Smooth muscle cell (in vitro differentiated cells): ENCODE data around the gene DYNC1H1. TPM values are rescaled to one million over a fixed set of nuclear protein-coding genes. Genes with fewer than 3 reads are reported as not detected.

Experiments
- DNase-seq: peaks from one replicate; lab custom pipeline; 2025; ENCODE audit not compliant: unreplicated experiment; lab: John Stamatoyannopoulos, UW
- H2AFZ ChIP-seq: fragments of 200-600 bp; sonication (generic); 2 replicates; pipeline ENCODE4 v1.6.0; 2016; ENCODE audit warnings: antibody characterized with exemption, low read depth, mild to moderate bottlenecking
- H3F3A ChIP-seq: fragments of 200-600 bp; sonication (generic); 2 replicates; pipeline ENCODE4 v1.6.0; 2017; ENCODE audit warnings: antibody characterized with exemption, low read depth
- H3K27ac ChIP-seq: fragments of 200-600 bp; sonication (generic); 2 replicates; pipeline ENCODE4 v1.5.1; 2016; ENCODE audit warnings: low read depth, mild to moderate bottlenecking
- H3K27me3 ChIP-seq: fragments of 200-600 bp; sonication (generic); 2 replicates; pipeline ENCODE4 v1.6.1; 2016; ENCODE audit warnings: low read depth, mild to moderate bottlenecking
- H3K36me3 ChIP-seq: fragments of 200-600 bp; sonication (generic); 2 replicates; pipeline ENCODE4 v1.5.1; 2016; ENCODE audit warnings: low read depth
- H3K4me1 ChIP-seq: fragments of 200-600 bp; sonication (generic); 2 replicates; pipeline ENCODE4 v1.5.1; 2016; ENCODE audit warnings: low read depth
- H3K4me2 ChIP-seq: fragments of 200-600 bp; sonication (generic); 2 replicates; pipeline ENCODE4 v1.6.0; 2016; ENCODE audit warnings: mild to moderate bottlenecking
- H3K4me3 ChIP-seq: fragments of 200-600 bp; sonication (generic); 2 replicates; pipeline ENCODE4 v1.5.1; 2016; ENCODE audit warnings: mild to moderate bottlenecking
- H3K79me2 ChIP-seq: fragments of 200-600 bp; sonication (generic); 2 replicates; pipeline ENCODE4 v1.6.0; 2016; ENCODE audit warnings: low read depth, mild to moderate bottlenecking
- H3K9ac ChIP-seq: fragments of 200-600 bp; sonication (generic); 2 replicates; pipeline ENCODE4 v1.6.0; 2016; ENCODE audit warnings: low read depth
- H3K9me3 ChIP-seq: fragments of 200-600 bp; sonication (generic); replicated peaks from 2 replicates; pipeline ENCODE4 v1.5.1; 2016; ENCODE audit warnings: low read depth
- H4K20me1 ChIP-seq: fragments of 200-600 bp; sonication (generic); 2 replicates; pipeline ENCODE4 v1.6.0; 2016; ENCODE audit warnings: low read depth
- WGBS: methylation state at CpG from one replicate; pipeline ENCODE4 v1.1.7; 2016; ENCODE audit warnings: low lambda C conversion rate; 5-methylcytosine and 5-hydroxymethylcytosine counted together
- polyA plus RNA-seq: library from polyadenylated mRNA; unstranded; fragments of >200 nt; fragmentation: Nextera tagmentation; extraction: Ambion mirVana; gene quantifications from 2 replicates; pipeline ENCODE4 v1.2.1, GENCODE V29; 2016
- total RNA-seq: library from RNA; depleted of rRNA; stranded (reverse); fragments of >200 nt; gene quantifications from 2 replicates; pipeline ENCODE4 v1.2.3, GENCODE V29; 2014
- TF ChIP-seq, protein P1 (sequence below): fragments of 200-600 bp; sonication (generic); IDR thresholded peaks from 2 replicates; pipeline ENCODE4 v1.5.1; 2017; ENCODE audit warnings: borderline replicate concordance, mild to moderate bottlenecking, antibody characterized with exemption; ENCODE audit not compliant: insufficient read depth, poor library complexity, severe bottlenecking

The DYNC1H1 gene
- total and polyA plus RNA-seq, 2 experiments from 2014 or later = 137 to 399 TPM

DNA sequence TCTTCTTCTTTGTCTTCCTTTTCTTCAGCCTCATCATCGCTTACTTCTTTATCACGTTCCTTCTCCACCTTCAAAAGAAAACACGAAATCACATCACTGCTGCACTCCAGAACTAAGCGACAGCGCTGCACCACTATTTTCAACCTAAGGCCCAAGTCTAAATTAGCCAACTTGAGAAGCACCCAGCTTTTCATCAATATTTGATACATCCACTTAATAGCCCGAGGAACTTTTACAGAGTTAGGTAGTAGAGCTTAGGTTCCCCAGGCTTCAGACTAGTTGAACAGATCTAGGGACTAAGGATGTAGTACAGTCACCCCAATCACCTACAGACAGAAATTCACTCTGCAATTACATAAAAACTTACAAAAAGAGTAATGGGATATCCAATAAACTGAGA, 120.6 kb downstream of the DYNC1H1 start:
- H3K9me3 ChIP-seq = no peaks in the 10 kb centered on the region
- no peak for DNase-seq
- H3K27ac ChIP-seq = no peak overlapping the region
- H3K79me2 ChIP-seq = peaks cover 50% of the 10 kb centered on the region
- WGBS = 89% methylated on average over 6 of the region's 6 CpGs
- no peak overlapping the region for H2AFZ ChIP-seq
- H3K4me3 ChIP-seq = peak overlapping the region; percentile 88
- peaks cover 40% of the 10 kb centered on the region for H3K36me3 ChIP-seq
- TF ChIP-seq, protein P1, sequence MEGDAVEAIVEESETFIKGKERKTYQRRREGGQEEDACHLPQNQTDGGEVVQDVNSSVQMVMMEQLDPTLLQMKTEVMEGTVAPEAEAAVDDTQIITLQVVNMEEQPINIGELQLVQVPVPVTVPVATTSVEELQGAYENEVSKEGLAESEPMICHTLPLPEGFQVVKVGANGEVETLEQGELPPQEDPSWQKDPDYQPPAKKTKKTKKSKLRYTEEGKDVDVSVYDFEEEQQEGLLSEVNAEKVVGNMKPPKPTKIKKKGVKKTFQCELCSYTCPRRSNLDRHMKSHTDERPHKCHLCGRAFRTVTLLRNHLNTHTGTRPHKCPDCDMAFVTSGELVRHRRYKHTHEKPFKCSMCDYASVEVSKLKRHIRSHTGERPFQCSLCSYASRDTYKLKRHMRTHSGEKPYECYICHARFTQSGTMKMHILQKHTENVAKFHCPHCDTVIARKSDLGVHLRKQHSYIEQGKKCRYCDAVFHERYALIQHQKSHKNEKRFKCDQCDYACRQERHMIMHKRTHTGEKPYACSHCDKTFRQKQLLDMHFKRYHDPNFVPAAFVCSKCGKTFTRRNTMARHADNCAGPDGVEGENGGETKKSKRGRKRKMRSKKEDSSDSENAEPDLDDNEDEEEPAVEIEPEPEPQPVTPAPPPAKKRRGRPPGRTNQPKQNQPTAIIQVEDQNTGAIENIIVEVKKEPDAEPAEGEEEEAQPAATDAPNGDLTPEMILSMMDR = no peak
- H3F3A ChIP-seq = peaks cover 40% of the 10 kb centered on the region
- H3K4me1 ChIP-seq = peaks cover 32% of the 10 kb centered on the region
- H3K27me3 ChIP-seq = no peaks in the 10 kb centered on the region
- no peak overlapping the region for H3K9ac ChIP-seq
- H3K4me2 ChIP-seq = peak overlapping the region; percentile 90
- H4K20me1 ChIP-seq = peaks cover 64% of the 10 kb centered on the region

DNA sequence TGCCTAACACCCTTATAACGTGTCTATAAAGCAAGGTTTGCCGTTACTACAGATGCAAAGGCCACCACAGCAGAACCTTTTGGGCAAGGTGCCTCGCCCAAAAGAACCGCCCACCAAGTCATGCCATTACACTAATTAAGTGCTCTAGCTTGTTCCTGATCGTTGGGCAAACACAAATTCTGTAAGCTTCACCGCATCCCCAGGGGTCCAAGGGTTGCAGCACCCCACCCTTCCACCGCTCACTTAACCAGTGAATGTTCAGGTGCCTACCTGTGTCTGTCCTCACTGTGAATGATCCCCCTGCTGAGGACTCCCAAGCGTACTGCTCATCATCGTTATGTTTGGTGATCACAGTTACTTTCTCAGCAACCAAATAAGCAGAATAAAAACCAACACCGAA, 121.1 kb downstream of the DYNC1H1 start:
- H3K4me2 ChIP-seq = peak overlapping the region; percentile 90
- peaks cover 59% of the 10 kb centered on the region for H4K20me1 ChIP-seq
- peak overlapping the region; percentile 96 for H3K27ac ChIP-seq
- H3K79me2 ChIP-seq = peaks cover 50% of the 10 kb centered on the region
- H3K4me1 ChIP-seq = peaks cover 32% of the 10 kb centered on the region
- TF ChIP-seq, protein P1 = no peak
- H3K36me3 ChIP-seq = peaks cover 36% of the 10 kb centered on the region
- peaks cover 35% of the 10 kb centered on the region for H3F3A ChIP-seq
- no peak overlapping the region for H2AFZ ChIP-seq
- DNase-seq = no peak
- no peaks in the 10 kb centered on the region for H3K9me3 ChIP-seq
- peak overlapping the region; percentile 88 for H3K4me3 ChIP-seq
- 42% methylated on average over 10 of the region's 10 CpGs for WGBS
- peak overlapping the region; percentile 99 for H3K9ac ChIP-seq
- no peaks in the 10 kb centered on the region for H3K27me3 ChIP-seq

DNA sequence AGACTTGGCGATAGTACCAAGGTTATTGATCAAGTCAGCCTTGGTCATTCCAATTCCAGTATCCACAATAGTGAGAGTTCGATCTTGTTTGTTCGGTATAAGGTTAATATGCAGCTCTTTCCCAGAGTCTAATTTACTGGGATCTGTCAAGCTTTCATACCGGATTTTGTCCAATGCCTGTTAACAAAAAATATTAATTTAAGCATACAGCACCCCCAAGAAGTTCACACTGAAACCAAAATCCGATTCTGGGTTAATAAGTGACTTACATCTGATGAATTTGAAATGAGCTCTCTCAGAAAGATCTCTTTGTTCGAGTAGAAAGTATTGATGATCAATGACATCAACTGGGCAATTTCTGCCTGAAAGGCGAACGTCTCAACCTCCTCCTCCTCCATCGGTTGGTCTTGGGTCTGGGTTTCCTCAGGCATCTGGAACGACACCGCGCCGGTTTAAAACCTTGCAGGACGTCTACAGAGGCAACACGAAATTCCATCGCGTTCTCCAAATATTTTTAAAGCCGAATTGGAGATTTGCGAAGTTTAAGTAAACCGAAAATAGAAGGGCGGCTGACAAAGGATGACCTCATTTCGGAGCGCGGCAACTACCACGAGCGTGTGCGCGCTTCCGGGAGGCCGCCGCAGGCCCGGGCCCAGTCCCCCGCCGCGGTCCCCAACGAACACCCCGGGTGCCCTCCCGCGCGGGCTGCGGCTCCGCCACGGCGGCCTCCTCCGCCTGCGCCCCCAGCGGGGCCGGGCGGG, 121.8 kb downstream of the DYNC1H1 start:
- TF ChIP-seq, protein P1 = no peak
- Histone ChIP-seq H2AFZ (no peak overlapping the region), H3K36me3 (peaks cover 31% of the 10 kb centered on the region), H3K4me1 (peaks cover 32% of the 10 kb centered on the region), H4K20me1 (peaks cover 52% of the 10 kb centered on the region), H3K9ac (peak overlapping the region; percentile 99), H3K4me3 (peak overlapping the region; percentile 88), H3K27ac (peak overlapping the region; percentile 96), H3K27me3 (no peaks in the 10 kb centered on the region), H3K4me2 (peak overlapping the region; percentile 90), H3F3A (peaks cover 28% of the 10 kb centered on the region), H3K9me3 (no peaks in the 10 kb centered on the region), H3K79me2 (peaks cover 50% of the 10 kb centered on the region)
- no peak for DNase-seq
- 4% methylated on average over 28 of the region's 49 CpGs for WGBS

DNA sequence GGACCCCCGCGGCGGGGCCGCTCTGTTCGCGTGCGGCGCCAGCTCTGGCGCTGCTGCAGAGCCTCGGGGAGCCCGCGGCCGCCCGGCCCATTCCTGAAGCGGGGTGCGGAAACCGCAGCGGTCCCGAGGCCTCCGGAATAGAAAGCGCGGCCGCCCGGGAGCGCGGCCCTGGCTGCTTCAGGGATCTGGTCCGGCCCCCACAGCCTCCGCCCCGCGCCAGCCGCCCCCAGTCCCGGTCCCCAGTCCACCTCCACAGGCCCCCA, 122.3 kb downstream of the DYNC1H1 start:
- Histone ChIP-seq H3K4me1 (peaks cover 32% of the 10 kb centered on the region), H3K27ac (peak overlapping the region; percentile 96), H2AFZ (no peak overlapping the region), H3K79me2 (peaks cover 48% of the 10 kb centered on the region), H3F3A (peaks cover 26% of the 10 kb centered on the region), H3K36me3 (peaks cover 26% of the 10 kb centered on the region), H3K9ac (peak overlapping the region; percentile 99), H4K20me1 (peaks cover 47% of the 10 kb centered on the region), H3K27me3 (no peaks in the 10 kb centered on the region), H3K4me2 (peak overlapping the region; percentile 90), H3K9me3 (no peaks in the 10 kb centered on the region), H3K4me3 (peak overlapping the region; percentile 88)
- TF ChIP-seq, protein P1 = no peak
- 1% methylated on average over 16 of the region's 32 CpGs for WGBS
- no peak for DNase-seq
